ENCODE results near the gene SEZ6.

DNA sequence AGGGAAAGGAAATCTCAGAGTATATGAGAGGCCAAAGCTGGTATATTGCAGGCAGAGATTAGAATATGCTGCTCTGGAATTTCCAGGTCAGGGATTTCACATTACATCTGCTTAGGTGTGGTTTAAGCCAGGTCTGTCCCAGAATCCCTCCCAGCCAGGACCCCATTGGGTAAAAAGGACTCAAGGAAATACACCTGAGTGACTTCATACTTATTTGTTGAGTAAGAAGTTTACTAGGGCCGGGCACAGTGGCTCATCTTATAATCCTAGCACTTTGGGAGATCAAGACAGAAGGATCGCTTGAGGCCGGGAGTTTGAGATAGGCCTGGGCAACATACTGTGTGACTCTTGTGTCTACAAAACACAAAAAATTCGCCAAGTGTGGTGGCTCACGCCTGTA lies 44.3 kb upstream of the SEZ6 start:
- no peak for TF ChIP-seq EZH2 (IDR thresholded peaks at IDR 0.05; ENCODE audit: low read length, missing control alignments)
- TF ChIP-seq, protein P1, sequence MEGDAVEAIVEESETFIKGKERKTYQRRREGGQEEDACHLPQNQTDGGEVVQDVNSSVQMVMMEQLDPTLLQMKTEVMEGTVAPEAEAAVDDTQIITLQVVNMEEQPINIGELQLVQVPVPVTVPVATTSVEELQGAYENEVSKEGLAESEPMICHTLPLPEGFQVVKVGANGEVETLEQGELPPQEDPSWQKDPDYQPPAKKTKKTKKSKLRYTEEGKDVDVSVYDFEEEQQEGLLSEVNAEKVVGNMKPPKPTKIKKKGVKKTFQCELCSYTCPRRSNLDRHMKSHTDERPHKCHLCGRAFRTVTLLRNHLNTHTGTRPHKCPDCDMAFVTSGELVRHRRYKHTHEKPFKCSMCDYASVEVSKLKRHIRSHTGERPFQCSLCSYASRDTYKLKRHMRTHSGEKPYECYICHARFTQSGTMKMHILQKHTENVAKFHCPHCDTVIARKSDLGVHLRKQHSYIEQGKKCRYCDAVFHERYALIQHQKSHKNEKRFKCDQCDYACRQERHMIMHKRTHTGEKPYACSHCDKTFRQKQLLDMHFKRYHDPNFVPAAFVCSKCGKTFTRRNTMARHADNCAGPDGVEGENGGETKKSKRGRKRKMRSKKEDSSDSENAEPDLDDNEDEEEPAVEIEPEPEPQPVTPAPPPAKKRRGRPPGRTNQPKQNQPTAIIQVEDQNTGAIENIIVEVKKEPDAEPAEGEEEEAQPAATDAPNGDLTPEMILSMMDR (conservative IDR thresholded peaks at IDR 0.05 in 1 of 2, IDR thresholded peaks at IDR 0.05 in 1 of 2; ENCODE audit: low read depth in 1 of 2, low read length in 2 of 2), result no peak
